Ovary (tissue), 9 donors: ENCODE measurements around the gene TMEM234. TPM values are rescaled to one million over a fixed set of nuclear protein-coding genes. Genes with fewer than 3 reads are reported as not detected.

Source experiments
- DNase-seq, 5 donors: peaks; one replicate each; pipeline ENCODE4 v3.0.0-alpha.2; 2019 to 2020
- H3K27ac ChIP-seq, 2 donors: fragments of 200-600 bp; one replicate each; pipeline versions ENCODE4 v1.5.1 to v1.8.0; 2019 to 2022
- H3K27me3 ChIP-seq: fragments of 200-600 bp; one replicate; pipeline ENCODE4 v1.8.0; 2022
- H3K36me3 ChIP-seq: fragments of 200-600 bp; sonication (generic); one replicate; pipeline ENCODE4 v1.5.1; 2019
- H3K4me1 ChIP-seq: one replicate; pipeline ENCODE4 v1.8.1; 2013; ENCODE audit warnings: mild to moderate bottlenecking, moderate library complexity; ENCODE audit not compliant: insufficient read depth
- H3K4me3 ChIP-seq: fragments of 200-600 bp; sonication (generic); one replicate; pipeline ENCODE4 v1.5.1; 2017
- H3K9me3 ChIP-seq, 2 donors: fragments of 200-600 bp in 1 of 2; sonication (generic) in 1 of 2; one replicate each; pipeline versions ENCODE4 v1.5.1 to v1.8.1; 2013 to 2019; ENCODE audit warnings: mild to moderate bottlenecking in 1 of 2, moderate library complexity in 1 of 2
- EP300 ChIP-seq: sonication (generic); formaldehyde crosslinking; IDR thresholded peaks from one replicate; pipeline ENCODE4 v1.6.1; 2017; ENCODE audit warnings: antibody characterized with exemption
- POLR2A ChIP-seq: fragments of 450-650 bp; IDR thresholded peaks from one replicate; pipeline ENCODE4 v1.6.1; 2017; ENCODE audit warnings: antibody characterized with exemption, mild to moderate bottlenecking, moderate library complexity
- WGBS, 3 donors: extraction: QIAGEN DNeasy Blood & Tissue Kit in 1 of 3; methylation state at CpG; one replicate each; pipeline versions ENCODE4 v1.1.5 to v1.1.7; 2013 to 2017; 5-methylcytosine and 5-hydroxymethylcytosine counted together
- intact Hi-C, 4 donors: fragments of 100-400 bp; cut with DNase I; formaldehyde crosslinking; loops; one replicate each; pipeline versions ENCODE4 v1.11.0 to v1.15.1; 2022 to 2023
- polyA plus RNA-seq, 2 donors: library from polyadenylated mRNA; stranded (reverse); fragments of 200-250 nt in 1 of 2; fragments of 350-450 nt in 1 of 2; fragmentation: Illumina TruSeq in 1 of 2; extraction: RNeasy Lipid Tissue Mini Kit (QIAGEN cat#74804) in 1 of 2; gene quantifications; one replicate each; pipeline ENCODE4 v1.2.3, GENCODE V29; 2013 to 2014
- total RNA-seq, 7 donors: library from RNA; depleted of rRNA in 2 of 7; stranded (reverse); fragments of >200 nt in 2 of 7; fragmentation: NEBNext Ultra II Directional in 3 of 7; extraction: Animal tissue kit (Norgen Biotek cat#: 25700) in 3 of 7; gene quantifications; one replicate each; pipeline versions ENCODE4 v1.1.0 to v1.2.4, GENCODE V29; 2016 to 2023
- TF ChIP-seq, protein P1 (sequence below), 3 donors: fragments of 450-650 bp in 2 of 3; fragments of 200-600 bp in 1 of 3; IDR thresholded peaks; one replicate each; pipeline versions ENCODE4 v1.5.1 to v1.8.0; 2016 to 2022; ENCODE audit warnings: antibody characterized with exemption in 3 of 3, mild to moderate bottlenecking in 1 of 3
- donor health status: DM: no; HTN: no; CAD: no; lungs with moderate emphysema.
- donor health status: DM: no; HTN: no; CAD: no.
- donor health status: Bipolar disorder and iron deficiency.
- donor health status: DM: yes; HTN: yes; CAD: no.
- donor health status: DM: no; HTN: no; CAD: no.
- donor health status: DM: yes; HTN: yes; CAD: no.

TMEM234 gene
- total and polyA plus RNA-seq, 9 donors: 9.4 to 34.6 (median 21.6) TPM

DNA sequence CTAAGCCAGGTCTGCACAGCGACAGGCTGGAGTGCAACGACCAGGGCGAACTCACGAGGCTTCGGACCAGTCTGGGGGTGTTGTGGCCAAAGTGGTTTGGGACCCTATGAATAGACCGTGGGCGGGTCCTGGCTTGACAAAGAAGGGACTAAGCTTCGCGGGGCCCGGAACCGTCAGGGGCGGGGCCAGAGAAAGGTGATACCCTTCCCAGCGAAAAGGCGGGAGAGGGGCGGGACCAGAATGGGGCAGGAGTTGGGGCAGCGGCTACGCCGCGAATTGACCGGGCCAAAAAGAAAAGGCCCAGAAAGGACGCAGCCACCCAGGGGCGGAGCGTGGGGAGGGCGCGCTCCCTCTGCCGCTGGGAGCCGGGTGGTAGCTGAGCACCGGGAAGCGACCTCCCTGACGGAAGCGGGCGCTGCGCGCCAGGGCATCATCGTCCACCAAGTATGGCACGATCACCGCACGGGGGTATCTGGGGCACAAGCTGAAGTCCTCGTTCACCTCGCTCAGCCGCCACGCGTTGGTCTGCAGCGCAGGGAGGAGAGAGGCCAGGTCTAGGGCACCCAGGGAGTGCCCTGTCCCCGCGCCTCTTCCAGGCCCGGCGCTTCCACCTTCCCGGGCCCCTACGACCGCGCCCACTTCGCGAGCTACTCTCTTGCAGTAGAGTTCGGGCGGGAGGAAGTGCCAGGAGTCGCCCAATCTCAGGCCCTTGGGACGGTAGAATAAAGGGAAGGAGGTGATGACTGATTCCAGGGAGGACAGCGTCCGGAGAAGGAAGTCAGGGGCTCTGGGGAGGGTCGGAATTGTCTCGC is 18.2 kb upstream of the TMEM234 start:
- Histone ChIP-seq H3K9me3 (no peaks in the 10 kb centered on the region), H3K27ac (peak overlapping the region; percentile 58 to 86), H3K4me3 (peak overlapping the region; percentile 59), H3K36me3 (no peaks in the 10 kb centered on the region), H3K27me3 (no peaks in the 10 kb centered on the region), H3K4me1 (peaks cover 9% of the 10 kb centered on the region)
- peak; percentile 82 to 87 (median 86) for DNase-seq
- TF ChIP-seq EP300: no peak
- TF ChIP-seq, protein P1, sequence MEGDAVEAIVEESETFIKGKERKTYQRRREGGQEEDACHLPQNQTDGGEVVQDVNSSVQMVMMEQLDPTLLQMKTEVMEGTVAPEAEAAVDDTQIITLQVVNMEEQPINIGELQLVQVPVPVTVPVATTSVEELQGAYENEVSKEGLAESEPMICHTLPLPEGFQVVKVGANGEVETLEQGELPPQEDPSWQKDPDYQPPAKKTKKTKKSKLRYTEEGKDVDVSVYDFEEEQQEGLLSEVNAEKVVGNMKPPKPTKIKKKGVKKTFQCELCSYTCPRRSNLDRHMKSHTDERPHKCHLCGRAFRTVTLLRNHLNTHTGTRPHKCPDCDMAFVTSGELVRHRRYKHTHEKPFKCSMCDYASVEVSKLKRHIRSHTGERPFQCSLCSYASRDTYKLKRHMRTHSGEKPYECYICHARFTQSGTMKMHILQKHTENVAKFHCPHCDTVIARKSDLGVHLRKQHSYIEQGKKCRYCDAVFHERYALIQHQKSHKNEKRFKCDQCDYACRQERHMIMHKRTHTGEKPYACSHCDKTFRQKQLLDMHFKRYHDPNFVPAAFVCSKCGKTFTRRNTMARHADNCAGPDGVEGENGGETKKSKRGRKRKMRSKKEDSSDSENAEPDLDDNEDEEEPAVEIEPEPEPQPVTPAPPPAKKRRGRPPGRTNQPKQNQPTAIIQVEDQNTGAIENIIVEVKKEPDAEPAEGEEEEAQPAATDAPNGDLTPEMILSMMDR (IDR thresholded peaks at IDR 0.05): peak; percentile 16 to 39 (median 18)
- peak; percentile 60 for TF ChIP-seq POLR2A
- intact Hi-C loops: loop anchor here in 1 of 4 donors (10.0 kb wide), 1 partner anchor 124 kb away; the partner anchor contains the start of genes FAM229A and TSSK3
- WGBS, 3 donors: 2 to 3% (median 2%) methylated on average over 54 to 62 of the region's 62 CpGs

DNA sequence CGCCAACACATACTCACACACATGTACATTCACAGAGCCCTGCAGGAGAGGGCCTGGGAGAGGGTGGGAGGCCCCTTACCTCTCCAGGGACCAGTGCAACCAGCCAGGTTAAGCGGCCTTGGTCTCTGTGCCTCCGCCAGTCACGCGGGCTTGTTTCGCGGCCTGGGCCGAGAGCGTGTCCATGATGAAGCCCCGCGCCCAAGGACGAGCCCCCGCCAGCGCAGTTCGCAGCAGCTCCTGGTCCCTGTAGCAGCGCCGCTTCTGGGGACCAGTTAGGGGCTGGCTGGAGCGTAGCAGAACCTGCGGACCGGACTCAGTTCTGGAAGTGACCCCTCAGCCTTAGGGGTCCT is 17.6 kb upstream of the TMEM234 start:
- Histone ChIP-seq H3K27ac (peak overlapping the region; percentile 16 to 86), H3K27me3 (no peaks in the 10 kb centered on the region), H3K4me3 (peak overlapping the region; percentile 59), H3K36me3 (no peaks in the 10 kb centered on the region), H3K4me1 (peaks cover 11% of the 10 kb centered on the region), H3K9me3 (no peaks in the 10 kb centered on the region)
- peak in 4 of 5 donors; percentile 32 to 54 (median 51) for DNase-seq
- TF ChIP-seq POLR2A (no peak), EP300 (no peak)
- TF ChIP-seq, protein P1 (IDR thresholded peaks at IDR 0.05): no peak
- intact Hi-C loops: loop anchor here in 1 of 4 donors (10.0 kb wide), 1 partner anchor 125 kb away; the partner anchor contains the start of genes FAM229A and TSSK3
- 44 to 63% (median 54%) methylated on average over 20 of the region's 20 CpGs for WGBS, 3 donors

DNA sequence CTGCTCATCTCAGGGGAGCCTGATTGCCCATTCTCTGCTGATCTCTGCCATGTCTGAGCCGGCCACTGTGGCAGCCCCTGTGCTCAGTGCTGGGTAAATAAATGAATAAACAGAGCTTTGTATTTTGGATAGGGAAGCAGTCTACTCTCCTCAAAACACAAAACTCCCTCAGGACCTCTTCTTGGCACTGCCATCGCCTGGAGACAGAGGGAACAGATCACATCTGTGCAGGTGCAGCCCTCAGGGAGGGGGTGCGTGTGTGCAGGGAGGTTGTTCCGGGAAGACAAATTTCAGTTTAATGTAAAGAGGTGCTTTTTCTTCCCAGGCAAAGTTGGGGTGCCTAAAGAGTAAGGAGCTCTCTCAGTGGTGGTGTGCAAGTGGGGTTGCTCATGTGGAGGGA is 17.2 kb upstream of the TMEM234 start:
- no peaks in the 10 kb centered on the region for H3K36me3 ChIP-seq
- TF ChIP-seq EP300 (no peak), POLR2A (no peak)
- TF ChIP-seq, protein P1 (IDR thresholded peaks at IDR 0.05): no peak
- no peaks in the 10 kb centered on the region for H3K9me3 ChIP-seq
- intact Hi-C loops: no loop called here
- H3K4me3 ChIP-seq: no peak overlapping the region
- no peaks in the 10 kb centered on the region for H3K27me3 ChIP-seq
- peaks cover 11% of the 10 kb centered on the region for H3K4me1 ChIP-seq
- peak overlapping the region in 1 of 2 donors; percentile 86 for H3K27ac ChIP-seq
- DNase-seq: no peak
- 49 to 69% (median 61%) methylated on average over 4 of the region's 4 CpGs for WGBS, 3 donors

DNA sequence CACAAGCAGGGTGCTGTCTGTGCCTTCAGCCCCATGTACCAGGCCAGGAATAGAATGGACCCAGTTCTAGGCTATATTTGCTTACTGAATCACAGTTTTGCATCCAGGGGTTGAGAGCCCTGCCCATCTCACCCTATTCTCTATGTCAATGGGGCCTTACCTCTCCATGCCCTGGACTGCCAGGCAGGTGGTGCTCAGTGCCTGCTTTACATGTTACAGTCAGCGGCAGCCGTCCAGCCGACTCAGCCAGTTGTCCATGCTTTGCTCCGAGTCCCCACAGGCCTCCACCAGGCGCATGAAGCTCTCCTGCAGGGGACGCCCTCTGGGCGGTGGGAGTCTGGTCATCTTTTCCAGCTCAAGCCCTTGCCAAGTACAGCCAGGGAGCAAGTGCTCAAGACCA is 12.6 kb upstream of the TMEM234 start:
- Histone ChIP-seq H3K9me3 (no peaks in the 10 kb centered on the region), H3K27ac (peak overlapping the region; percentile 66 to 84), H3K4me3 (no peak overlapping the region), H3K4me1 (peaks cover 9% of the 10 kb centered on the region), H3K36me3 (no peaks in the 10 kb centered on the region), H3K27me3 (no peaks in the 10 kb centered on the region)
- TF ChIP-seq POLR2A (no peak), EP300 (no peak)
- TF ChIP-seq, protein P1 (IDR thresholded peaks at IDR 0.05): no peak
- WGBS, 3 donors: 77 to 91% (median 82%) methylated on average over 7 of the region's 7 CpGs
- DNase-seq: peak in 1 of 5 donors; percentile 32
- intact Hi-C loops: no loop called here
